Mesodermal cell (in vitro differentiated cells): Measurements from ENCODE around the gene HTRA3.

Experiments used
- H3K27ac ChIP-seq: 2 replicates; pipeline ENCODE4 v1.7.0; 2013; ENCODE audit warnings: mild to moderate bottlenecking, low read depth, low read length, moderate library complexity; ENCODE audit not compliant: severe bottlenecking
- H3K36me3 ChIP-seq: 2 replicates; pipeline ENCODE4 v1.7.1; 2013; ENCODE audit warnings: mild to moderate bottlenecking, low read length, moderate library complexity; ENCODE audit not compliant: control insufficient read depth, insufficient read depth
- H3K4me1 ChIP-seq: one replicate; pipeline ENCODE4 v1.7.1; 2013; ENCODE audit warnings: mild to moderate bottlenecking, low read length; ENCODE audit not compliant: insufficient read depth, control insufficient read depth, poor library complexity, severe bottlenecking
- H3K4me3 ChIP-seq: 2 replicates; pipeline ENCODE4 v1.7.0; 2013; ENCODE audit warnings: low read length, control low read depth, mild to moderate bottlenecking; ENCODE audit not compliant: insufficient read depth, poor library complexity, severe bottlenecking; ENCODE audit errors: extremely low read depth
- H3K9me3 ChIP-seq: 2 replicates; pipeline ENCODE4 v1.7.1; 2013; ENCODE audit warnings: mild to moderate bottlenecking, low read length, moderate library complexity; ENCODE audit not compliant: control insufficient read depth
- WGBS, 2 experiments: methylation state at CpG; one replicate each; pipeline ENCODE4 v1.1.5; 2013; ENCODE audit warnings: missing lambda C conversion rate in 2 of 2; ENCODE audit not compliant: insufficient coverage in 2 of 2; 5-methylcytosine and 5-hydroxymethylcytosine counted together

Gene HTRA3

DNA sequence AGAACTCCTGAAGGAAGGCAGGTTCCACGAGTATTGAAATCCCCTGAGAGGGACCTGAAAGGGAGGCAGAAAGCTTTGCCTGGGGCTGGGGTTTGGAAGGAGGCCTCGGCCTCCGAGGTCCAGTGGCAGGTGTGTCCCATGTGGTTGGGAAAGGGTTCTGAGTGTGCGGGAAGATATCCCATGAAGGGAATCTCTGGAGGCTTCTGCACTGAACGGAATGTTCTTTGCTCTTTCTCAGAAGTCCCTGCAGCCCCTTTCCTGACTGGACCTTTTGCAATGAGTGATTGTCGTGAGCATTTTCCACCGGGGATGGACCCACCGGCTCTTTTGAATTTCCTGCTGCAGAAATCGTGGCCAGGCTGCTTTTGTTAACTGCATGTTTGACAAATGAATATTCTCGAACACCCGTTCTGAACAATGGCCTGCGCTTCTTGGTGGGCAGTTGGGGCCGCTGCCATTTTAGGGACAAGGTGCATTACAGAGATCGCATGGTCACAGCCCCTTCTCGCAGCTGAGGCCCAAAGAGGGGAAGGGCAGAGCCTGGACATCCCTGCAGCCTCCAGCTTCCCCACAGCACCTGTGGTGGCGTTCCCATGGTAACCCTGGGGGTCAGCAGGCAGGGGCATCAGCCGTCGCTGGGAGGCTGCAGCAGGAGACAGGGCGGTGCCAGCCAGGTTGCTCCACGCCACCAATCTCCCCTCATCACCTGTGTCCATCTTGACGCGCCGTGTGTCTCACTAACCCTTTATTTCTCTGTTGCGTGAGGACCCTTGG, 18.3 kb upstream of the HTRA3 start:
- Histone ChIP-seq H3K27ac (no peak overlapping the region), H3K4me3 (no peak overlapping the region), H3K4me1 (peaks cover 27% of the 10 kb centered on the region), H3K9me3 (no peaks in the 10 kb centered on the region), H3K36me3 (no peaks in the 10 kb centered on the region)
- WGBS, 2 experiments = 89 to 92% methylated on average over 22 to 24 of the region's 24 CpGs

- 82 to 85% methylated on average over 20 of the region's 23 CpGs for WGBS, 2 experiments
- peaks cover 19% of the 10 kb centered on the region for H3K4me1 ChIP-seq
- H3K4me3 ChIP-seq = no peak overlapping the region
- H3K27ac ChIP-seq = no peak overlapping the region
- no peaks in the 10 kb centered on the region for H3K36me3 ChIP-seq
- H3K9me3 ChIP-seq = no peaks in the 10 kb centered on the region
Measured at GRCh38 chr4:8252301-8253173, 17.0 kb upstream of the HTRA3 start.

DNA sequence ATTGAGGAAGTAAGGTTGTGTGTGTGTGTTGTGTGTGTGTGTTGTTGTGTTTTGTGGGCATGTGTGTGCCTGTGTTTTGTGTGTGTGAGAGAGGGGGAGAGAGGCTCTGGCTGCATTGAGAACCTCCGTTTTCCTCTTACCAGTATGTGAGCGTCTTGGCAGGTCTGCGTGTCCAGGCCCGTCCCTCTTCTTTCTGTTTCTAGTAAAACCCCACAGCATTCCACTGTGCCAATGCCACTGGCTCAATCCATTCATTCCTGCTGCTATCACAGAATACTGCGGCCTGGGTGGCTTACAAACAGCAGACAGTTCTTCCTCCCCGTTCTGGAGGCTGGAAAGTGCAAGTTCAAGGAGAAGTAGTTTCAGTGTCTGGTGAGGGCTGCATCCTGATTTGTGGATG, 15.5 kb upstream of the HTRA3 start:
- H3K4me1 ChIP-seq = peaks cover 13% of the 10 kb centered on the region
- no peak overlapping the region for H3K4me3 ChIP-seq
- H3K9me3 ChIP-seq = no peaks in the 10 kb centered on the region
- no peak overlapping the region for H3K27ac ChIP-seq
- H3K36me3 ChIP-seq = no peaks in the 10 kb centered on the region
- 92 to 94% methylated on average over 5 to 6 of the region's 6 CpGs for WGBS, 2 experiments

- no peaks in the 10 kb centered on the region for H3K36me3 ChIP-seq
- no peak overlapping the region for H3K4me3 ChIP-seq
- H3K27ac ChIP-seq = no peak overlapping the region
- WGBS, 2 experiments = 73 to 80% methylated on average over 11 of the region's 14 CpGs
- no peaks in the 10 kb centered on the region for H3K9me3 ChIP-seq
- H3K4me1 ChIP-seq = peaks cover 18% of the 10 kb centered on the region
Measured at GRCh38 chr4:8255698-8256441, 13.7 kb upstream of the HTRA3 start.

- peaks cover 24% of the 10 kb centered on the region for H3K4me1 ChIP-seq
- 60 to 87% methylated on average over 1 to 3 of the region's 4 CpGs for WGBS, 2 experiments
- H3K36me3 ChIP-seq = no peaks in the 10 kb centered on the region
- no peaks in the 10 kb centered on the region for H3K9me3 ChIP-seq
- H3K4me3 ChIP-seq = no peak overlapping the region
- no peak overlapping the region for H3K27ac ChIP-seq
Measured at GRCh38 chr4:8257854-8258253, 11.7 kb upstream of the HTRA3 start.

- 84 to 86% methylated on average over 9 to 10 of the region's 13 CpGs for WGBS, 2 experiments
- H3K36me3 ChIP-seq = no peaks in the 10 kb centered on the region
- H3K27ac ChIP-seq = no peak overlapping the region
- no peak overlapping the region for H3K4me3 ChIP-seq
- H3K9me3 ChIP-seq = no peaks in the 10 kb centered on the region
- peaks cover 21% of the 10 kb centered on the region for H3K4me1 ChIP-seq
Measured at GRCh38 chr4:8258552-8259212, 10.9 kb upstream of the HTRA3 start.

DNA sequence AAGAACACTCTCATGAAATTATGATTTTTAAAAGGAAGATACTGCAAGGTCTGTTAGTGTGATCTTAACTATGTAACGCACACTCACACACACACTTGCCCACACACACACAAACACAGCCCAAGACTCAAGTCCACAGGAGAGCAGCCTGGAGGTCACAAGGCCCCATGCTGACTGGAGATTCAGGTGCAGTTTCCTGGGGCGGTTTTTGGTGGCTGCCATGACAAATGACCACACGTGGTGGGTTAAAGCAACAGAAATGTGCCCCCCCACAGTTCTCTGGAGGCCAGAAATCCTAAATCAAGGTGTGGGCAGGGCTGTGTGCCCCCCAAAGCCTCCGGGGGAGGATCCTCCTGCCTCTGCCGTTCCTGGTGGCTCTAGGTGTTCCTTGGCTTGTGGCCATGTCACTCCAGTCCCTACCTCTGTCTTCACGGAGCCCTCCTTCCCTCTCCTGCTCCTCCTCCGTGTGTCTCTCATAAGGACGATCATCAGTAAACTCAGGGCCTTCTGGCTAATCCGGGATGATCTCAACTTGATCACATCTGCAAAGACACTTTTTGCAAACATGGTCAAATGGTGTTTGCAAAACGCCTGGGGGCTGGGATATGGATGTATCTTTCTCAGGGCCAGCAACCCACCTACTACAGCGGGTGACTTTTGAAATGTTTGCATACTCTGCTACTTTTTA, 9.7 kb upstream of the HTRA3 start:
- Histone ChIP-seq H3K9me3 (no peaks in the 10 kb centered on the region), H3K27ac (no peak overlapping the region), H3K4me3 (no peak overlapping the region), H3K4me1 (peaks cover 21% of the 10 kb centered on the region), H3K36me3 (no peaks in the 10 kb centered on the region)
- 87 to 89% methylated on average over 8 to 9 of the region's 11 CpGs for WGBS, 2 experiments

GRCh38 chr4:8260656-8261111, 8.9 kb upstream of the HTRA3 start:
- H3K36me3 ChIP-seq = no peaks in the 10 kb centered on the region
- no peak overlapping the region for H3K4me3 ChIP-seq
- 42 to 51% methylated on average over 10 to 12 of the region's 13 CpGs for WGBS, 2 experiments
- peaks cover 21% of the 10 kb centered on the region for H3K4me1 ChIP-seq
- H3K27ac ChIP-seq = no peak overlapping the region
- no peaks in the 10 kb centered on the region for H3K9me3 ChIP-seq

DNA sequence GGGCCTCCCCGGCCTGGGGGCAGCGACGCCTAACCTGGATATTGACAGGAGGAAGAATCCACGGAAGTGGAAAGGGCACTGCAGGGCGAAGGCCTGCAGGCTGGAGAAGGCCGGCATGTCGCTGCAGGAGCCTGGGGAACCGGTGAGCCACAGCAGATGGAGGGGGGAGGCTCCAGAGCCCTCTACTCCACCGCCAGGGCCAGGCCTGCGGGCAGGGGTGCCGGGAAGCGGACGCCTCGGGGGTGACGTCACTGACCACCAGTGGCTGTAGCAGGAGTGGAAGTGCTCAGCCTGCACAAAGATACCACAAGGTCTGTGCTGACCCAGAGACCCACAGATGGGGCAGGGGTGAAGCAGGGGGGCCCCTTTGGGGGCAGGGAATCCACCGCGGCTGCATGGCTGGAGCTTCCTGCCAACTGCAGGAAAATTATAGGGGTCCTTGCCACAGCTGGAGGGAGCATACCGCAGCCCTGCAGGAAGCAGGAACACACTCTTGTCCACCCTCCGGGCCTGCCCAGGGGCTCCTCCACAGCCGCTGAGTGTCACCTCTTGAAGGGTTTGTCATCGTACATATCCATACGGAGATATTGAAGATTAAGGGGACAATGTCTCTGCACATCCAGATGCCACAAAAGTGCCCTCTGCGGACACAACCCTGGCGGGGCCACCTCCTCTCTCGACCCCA, 7.6 kb upstream of the HTRA3 start:
- Histone ChIP-seq H3K36me3 (no peaks in the 10 kb centered on the region), H3K9me3 (no peaks in the 10 kb centered on the region), H3K27ac (no peak overlapping the region), H3K4me3 (no peak overlapping the region), H3K4me1 (peaks cover 30% of the 10 kb centered on the region)
- WGBS, 2 experiments = 81 to 86% methylated on average over 13 to 25 of the region's 25 CpGs
